22Rv1 (cell line): ENCODE data around the gene SBK2.
"Not testable (repeated sequence)": the region's sequence is repeated elsewhere in the genome, so short reads cannot be mapped to it uniquely, and the experiment has no call there.

ENCODE experiments used
- H3K27ac ChIP-seq: fragments of 450-650 bp; 2 replicates; pipeline ENCODE4 v1.5.1; 2017
- ZFX ChIP-seq: fragments of 450-650 bp; IDR thresholded peaks from 2 replicates; pipeline ENCODE4 v1.6.1; 2017; ENCODE audit warnings: antibody characterized with exemption, borderline replicate concordance
- TF ChIP-seq, protein P1 (sequence below): fragments of 450-650 bp; IDR thresholded peaks from 2 replicates; pipeline ENCODE4 v1.5.1; 2017; ENCODE audit warnings: mild to moderate bottlenecking

SBK2 gene

DNA sequence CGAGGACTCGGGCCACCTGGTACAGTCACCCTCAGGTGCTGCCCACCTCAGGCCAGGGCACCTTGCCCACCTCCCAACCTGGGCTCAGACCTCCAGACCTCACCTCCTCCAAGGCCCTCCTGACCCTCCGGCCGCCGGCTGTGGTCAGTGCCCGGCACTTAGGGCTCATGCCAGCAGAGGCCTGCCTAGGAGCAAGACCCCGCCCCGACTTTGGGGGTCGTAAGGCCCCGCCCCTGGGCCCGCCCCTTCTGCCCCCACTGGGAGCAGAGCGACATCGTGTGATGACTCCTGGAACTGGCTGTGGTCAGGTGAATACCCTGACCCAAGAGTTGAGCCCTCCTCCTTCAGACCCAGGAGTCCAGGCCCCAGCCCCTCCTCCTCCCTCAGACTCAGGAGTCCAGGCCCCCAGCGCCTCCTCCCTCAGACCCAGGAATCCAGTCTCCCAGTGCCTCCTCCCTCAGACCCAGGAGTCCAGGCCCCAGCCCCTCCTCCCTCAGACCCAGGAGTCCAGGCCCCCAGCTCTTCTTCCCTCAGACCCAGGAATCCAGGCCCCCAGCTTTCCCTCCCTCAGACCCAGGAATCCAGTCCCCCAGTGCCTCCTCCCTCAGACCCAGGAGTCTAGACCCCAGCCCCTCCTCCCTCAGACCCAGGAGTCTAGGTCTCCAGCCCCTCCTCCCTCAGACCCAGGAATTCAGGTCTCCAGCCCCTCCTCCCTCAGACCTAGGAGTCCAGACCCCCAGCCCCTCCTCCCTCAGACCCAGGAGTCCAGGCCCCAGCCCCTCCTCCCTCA is at the start of gene SBK2:
SBK2 (minus strand) TSS at position 183 of the 790 bp plus-strand sequence. CDS start 839 bp downstream, outside the sequence.
- no peak within 1 kb of the TSS for H3K27ac ChIP-seq
- TF ChIP-seq, protein P1, sequence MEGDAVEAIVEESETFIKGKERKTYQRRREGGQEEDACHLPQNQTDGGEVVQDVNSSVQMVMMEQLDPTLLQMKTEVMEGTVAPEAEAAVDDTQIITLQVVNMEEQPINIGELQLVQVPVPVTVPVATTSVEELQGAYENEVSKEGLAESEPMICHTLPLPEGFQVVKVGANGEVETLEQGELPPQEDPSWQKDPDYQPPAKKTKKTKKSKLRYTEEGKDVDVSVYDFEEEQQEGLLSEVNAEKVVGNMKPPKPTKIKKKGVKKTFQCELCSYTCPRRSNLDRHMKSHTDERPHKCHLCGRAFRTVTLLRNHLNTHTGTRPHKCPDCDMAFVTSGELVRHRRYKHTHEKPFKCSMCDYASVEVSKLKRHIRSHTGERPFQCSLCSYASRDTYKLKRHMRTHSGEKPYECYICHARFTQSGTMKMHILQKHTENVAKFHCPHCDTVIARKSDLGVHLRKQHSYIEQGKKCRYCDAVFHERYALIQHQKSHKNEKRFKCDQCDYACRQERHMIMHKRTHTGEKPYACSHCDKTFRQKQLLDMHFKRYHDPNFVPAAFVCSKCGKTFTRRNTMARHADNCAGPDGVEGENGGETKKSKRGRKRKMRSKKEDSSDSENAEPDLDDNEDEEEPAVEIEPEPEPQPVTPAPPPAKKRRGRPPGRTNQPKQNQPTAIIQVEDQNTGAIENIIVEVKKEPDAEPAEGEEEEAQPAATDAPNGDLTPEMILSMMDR, result peak; percentile 14; the same call in 1 of the 2 replicates
- no peak for TF ChIP-seq ZFX

DNA sequence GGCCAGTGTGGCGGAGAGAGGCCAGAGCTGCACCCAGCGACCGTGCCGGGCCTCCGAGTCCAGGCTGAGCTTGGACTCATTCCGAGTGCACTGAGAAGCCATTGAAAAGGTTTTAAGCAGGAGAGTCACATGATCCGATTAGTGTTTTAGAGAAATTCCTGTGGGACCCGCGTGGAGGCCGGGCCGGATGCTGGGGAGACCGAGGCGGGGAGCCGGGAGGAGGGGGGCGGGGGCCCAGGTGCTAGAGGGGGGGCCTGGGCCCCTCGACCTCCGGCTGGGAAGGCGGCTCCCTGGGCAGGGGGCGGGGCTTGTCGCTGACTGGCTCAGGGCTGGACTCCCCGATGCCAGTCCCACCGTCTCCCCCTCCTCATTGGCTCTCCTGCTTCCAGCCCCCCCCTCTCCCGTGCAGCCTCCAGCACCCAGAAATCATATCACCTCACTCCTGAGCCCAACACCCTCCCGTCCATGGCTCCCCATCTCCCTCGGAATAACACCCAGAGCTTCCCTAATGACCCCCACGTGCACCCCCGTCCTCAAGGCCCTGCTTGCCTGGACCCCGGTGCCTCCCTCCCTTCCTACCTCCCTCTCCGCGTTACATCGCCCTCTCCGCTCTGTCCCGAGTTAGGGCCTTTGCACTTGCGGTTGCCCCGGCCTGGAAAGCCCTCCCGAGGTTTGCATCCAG is 48.9 kb upstream of the SBK2 start:
- no peak overlapping the region; the same call in 1 of the 2 replicates for H3K27ac ChIP-seq
- TF ChIP-seq ZFX, result no peak
- TF ChIP-seq, protein P1, result no peak

DNA sequence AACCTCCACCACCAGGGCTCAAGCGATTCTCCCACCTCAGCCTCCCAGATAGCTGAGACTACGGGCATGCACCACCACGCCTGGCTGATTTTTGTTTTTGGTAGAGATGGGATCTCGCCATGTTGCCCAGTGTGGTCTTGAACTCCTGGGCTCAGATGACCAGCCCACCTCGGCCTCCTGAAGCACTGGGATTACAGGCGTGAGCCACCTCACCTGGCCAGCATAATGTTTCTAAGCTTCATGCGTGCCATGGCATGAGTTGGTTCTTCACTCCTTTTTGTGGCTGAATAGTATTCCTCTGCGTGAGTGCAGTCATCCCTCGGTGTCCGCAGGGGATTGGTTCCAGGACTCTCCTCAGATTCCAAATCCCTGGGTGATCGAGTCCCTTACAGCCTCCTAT is 47.9 kb upstream of the SBK2 start:
- no peak for TF ChIP-seq ZFX
- TF ChIP-seq, protein P1, result no peak
- no peak overlapping the region for H3K27ac ChIP-seq

GRCh38 chr19:55583897-55584296 is 47.0 kb upstream of the SBK2 start:
- H3K27ac ChIP-seq, result not testable (repeated sequence)

DNA sequence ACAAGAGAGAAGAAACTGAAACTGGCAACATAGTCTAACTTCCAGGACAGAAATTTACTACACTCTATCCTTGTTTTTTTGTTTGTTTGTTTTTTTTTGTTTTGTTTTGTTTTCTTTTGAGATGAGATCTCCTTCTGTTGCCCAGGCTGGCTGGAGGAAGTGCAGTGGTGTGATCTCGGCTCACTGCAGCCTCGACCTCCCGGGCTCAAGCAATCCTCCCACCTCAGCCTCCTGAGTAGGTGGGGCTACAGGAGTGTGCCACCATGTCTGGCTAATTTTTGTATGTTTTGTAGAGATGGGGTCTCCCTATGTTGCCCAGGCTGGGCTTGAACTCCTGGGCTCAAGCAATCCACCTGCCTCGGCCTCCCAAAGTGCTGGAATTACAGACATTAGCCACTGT is 45.4 kb upstream of the SBK2 start:
- H3K27ac ChIP-seq, result peak overlapping the region; percentile 92

DNA sequence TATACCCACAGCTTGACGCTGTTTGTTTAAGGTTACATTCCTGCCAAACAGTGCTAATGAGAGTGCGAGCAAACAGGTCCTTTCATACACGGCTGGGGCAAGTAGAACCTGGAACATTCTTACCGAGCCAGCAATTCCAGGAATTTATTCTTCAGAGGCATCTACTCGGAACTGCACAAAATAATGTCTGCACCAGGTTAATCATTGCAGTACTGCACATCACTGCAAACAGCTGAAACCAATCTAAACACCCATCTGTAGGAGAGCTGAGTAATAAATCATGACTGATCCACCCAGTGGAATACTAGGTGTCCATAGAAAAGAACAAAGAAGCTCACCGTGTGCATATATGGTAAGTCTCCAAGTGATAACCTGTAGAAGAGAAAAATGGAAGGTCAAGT is 44.9 kb upstream of the SBK2 start:
- peak overlapping the region; percentile 92 for H3K27ac ChIP-seq
- TF ChIP-seq, protein P1, result no peak
- TF ChIP-seq ZFX, result no peak

- H3K27ac ChIP-seq, result peak overlapping the region; percentile 92
- no peak for TF ChIP-seq ZFX
- TF ChIP-seq, protein P1, result no peak
These were observed 44.4 kb upstream of the SBK2 start for GRCh38 chr19:55581145-55581822.

GRCh38 chr19:55580628-55581144 is 43.8 kb upstream of the SBK2 start, which contains the start of gene ZNF579:
TSS of gene ZNF579 (minus strand) at chr19:55580848. CDS start at chr19:55579639, 1,209 bp downstream.
- TF ChIP-seq ZFX, result no peak
- TF ChIP-seq, protein P1, result no peak
- peak within 1 kb of the TSS; percentile 92 for H3K27ac ChIP-seq
